GM18526 (cell line): ENCODE data around the gene SRP54.

Experiments used
- POLR2A ChIP-seq: IDR thresholded peaks from 3 replicates; pipeline ENCODE4 v1.6.1; 2011; ENCODE audit not compliant: insufficient read length; ENCODE audit errors: extremely low read depth

SRP54 gene

GRCh38 chr14:35034440-35034833 is 51.6 kb downstream of the SRP54 start:
- TF ChIP-seq POLR2A, result no peak

- no peak for TF ChIP-seq POLR2A
Observed at GRCh38 chr14:35042632-35043031, 59.8 kb downstream of the SRP54 start.

- TF ChIP-seq POLR2A, result no peak
Observed at GRCh38 chr14:35043046-35043445, 60.3 kb downstream of the SRP54 start.

GRCh38 chr14:35044939-35045797 is 62.4 kb downstream of the SRP54 start:
- no peak for TF ChIP-seq POLR2A

DNA sequence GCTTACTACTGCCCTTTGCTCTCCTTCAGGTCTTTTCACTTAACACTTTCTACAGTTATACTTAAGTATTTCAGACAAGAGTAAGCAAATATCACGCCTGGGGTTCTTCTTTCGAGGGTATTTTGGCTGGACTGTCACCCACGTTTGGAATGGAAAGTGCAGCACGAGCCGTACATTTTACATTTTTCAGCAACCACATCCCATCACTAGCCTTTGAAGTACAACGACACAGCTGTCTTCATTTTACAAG is 62.9 kb downstream of the SRP54 start:
- no peak for TF ChIP-seq POLR2A

DNA sequence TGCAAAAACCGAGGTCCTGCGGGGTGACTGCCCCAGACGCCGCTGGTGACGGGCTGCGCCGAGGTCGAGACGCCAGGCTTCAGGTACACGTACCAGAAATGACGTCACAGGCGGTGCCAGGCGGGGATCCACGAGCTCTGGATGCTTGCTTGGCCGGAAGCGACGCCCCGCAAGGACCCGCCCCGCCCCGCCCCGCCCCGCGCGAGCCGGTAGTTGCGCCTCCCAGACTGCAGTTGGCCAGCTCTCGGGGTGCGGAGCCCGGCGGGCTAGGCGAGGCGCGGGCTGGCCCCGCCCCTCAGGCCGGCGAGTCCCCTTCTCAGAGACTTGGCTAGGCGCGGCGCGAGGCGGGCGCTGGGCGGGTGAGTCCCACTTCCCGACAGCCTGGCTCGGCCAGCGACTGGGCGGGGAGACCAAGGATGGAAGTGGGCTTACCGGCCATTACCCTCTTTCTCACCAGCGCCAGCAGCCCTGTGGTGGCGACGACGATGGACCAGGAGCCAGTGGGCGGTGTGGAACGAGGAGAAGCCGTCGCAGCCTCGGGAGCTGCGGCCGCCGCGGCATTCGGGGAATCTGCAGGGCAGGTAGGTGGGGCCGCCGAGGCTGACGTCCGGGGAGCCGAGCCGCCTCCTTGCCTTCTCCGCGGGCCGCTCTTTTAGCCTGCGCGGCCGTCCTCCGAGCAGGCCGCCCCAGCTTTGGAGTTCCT is 63.4 kb downstream of the SRP54 start, which contains the start of gene FAM177A1:
TSS of gene FAM177A1 (plus strand) at position 225 of the 703 bp plus-strand sequence. CDS start at position 417, 192 bp downstream.
- TF ChIP-seq POLR2A, result peak; percentile 89

DNA sequence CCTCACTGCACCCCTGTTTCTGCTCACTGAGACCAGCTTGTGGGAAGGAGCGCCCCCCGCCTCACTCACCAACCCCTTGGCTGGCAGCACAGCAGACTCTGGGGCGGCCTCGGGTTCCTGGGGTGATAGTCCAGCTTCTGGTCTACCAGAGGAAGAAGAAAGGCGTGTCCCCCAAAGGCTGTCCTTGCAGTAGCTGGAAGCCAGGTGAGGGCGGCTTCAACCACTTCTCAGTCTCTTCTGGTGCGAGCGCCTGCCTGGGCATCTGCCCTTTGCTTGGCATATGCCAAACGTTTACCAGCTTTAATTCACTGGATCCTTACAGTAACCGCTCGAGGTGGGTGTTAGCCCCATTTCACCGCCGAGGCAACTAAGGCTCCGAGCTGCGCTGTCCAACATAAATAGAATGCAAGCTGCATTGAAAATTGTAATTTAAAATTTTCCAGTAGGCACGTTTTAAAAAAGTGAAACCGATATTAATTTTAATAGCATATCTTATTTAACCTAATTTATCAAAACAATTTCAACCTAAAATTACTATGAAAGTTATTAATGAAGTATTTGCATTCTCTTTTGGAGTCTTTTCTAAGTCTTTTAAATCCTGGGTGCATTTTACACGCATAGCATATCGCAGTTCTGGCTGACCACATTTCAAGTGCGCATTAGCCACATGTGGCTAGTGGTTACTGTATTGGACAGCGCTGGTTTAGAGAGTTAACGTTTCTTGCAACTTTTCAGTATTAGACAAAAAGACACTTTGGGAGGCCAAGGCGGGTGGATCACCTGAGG is 64.2 kb downstream of the SRP54 start:
- TF ChIP-seq POLR2A, result no peak

GRCh38 chr14:35047976-35048513 is 65.3 kb downstream of the SRP54 start:
- no peak for TF ChIP-seq POLR2A

GRCh38 chr14:35050652-35051051 is 67.9 kb downstream of the SRP54 start:
- TF ChIP-seq POLR2A, result no peak

DNA sequence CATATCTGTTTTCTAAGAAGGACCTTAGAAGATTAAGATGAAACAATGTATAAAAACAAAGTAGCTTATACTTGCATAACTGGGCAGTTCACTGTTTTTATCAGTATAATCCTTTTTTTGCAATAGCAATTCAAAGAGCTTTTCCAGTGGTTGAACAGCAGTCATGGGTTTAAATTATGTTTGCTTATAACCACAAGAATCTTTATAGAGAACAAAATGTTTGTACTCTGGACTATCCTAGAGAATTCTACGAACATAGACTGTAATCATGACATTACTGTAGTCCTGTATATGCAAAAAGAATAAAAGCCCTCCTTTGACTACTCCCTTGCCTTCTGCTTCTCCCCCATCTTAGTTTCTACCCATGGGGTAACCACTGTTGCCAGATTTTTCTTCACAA is 69.0 kb downstream of the SRP54 start:
- TF ChIP-seq POLR2A, result no peak

- no peak for TF ChIP-seq POLR2A
Observed at GRCh38 chr14:35052637-35053036, 69.8 kb downstream of the SRP54 start.

DNA sequence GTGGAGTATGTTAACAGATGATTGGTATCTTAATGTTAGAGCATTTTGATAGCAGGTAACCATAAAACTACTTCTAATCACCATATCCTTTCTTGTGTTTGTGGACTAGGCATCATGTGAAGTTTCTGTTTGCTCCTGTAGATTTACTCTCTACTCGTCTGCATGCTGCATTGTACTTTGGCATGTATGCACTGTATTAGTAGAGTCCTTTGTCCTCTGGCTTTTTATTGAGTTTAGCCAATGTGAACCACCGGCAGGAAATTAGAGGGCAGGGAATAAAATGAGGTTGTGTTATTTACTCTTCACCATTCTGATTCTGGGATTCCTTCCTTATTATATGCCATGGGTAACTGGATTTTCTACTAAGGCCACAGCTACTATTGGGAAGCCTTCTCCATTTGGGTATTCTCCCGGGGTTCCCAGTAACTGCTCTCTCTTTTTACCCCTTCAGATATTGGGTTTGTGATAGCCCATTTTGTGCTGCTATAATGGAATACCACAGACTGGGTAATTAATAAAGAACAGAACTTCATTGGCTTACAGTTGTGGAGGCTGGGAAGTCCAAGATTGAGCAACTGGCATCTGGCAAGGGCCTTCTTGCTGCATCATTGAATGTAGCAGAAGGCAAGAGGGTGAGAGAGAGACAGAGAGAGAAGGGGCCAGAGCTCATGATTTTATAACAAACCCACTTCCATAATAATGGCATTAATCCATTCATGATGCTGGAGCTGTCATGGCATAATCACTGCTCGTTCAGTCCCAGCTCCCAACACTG is 85.6 kb downstream of the SRP54 start:
- TF ChIP-seq POLR2A, result no peak

DNA sequence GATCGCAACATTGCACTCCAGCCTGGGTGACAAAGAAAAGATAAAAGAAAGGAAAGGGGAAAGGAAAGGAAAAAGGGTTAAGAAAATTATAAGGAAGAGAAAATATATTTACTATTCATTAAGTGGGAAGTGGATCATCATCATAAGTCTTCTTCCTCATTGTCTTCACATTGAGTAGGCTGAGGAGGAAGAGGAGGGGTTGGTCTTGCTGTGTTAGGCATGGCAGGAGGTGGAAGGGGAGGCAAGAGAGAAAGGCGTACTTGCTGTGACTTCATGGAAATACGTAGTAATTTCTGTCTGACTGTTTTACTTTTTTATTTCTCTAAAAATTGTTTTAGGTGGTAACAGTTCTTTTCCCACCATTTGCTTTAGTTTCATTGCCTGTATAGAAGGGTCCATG is 89.4 kb downstream of the SRP54 start:
- no peak for TF ChIP-seq POLR2A

DNA sequence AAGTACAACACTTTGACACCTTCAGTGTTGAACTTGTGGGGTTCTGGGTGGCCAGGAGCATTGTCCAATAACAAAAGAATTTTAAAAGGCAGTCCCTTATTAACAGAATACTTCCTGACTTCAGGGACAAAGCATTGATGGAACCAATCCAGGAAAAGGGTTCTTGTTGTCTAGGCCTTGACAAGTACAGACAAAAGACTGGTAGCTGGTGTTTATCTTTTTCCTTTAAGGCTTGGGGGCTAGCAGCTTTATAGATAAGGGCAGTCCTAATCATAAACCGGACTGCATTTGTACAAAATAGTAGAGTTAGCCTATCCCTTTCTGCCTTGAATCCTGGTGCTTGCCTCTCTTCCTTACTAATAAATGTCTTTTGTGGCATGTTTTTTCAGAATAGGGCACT is 90.7 kb downstream of the SRP54 start:
- TF ChIP-seq POLR2A, result no peak

- TF ChIP-seq POLR2A, result no peak
Observed at GRCh38 chr14:35078082-35078481, 95.3 kb downstream of the SRP54 start.
